ENCODE data around the gene ARHGEF12.

ARHGEF12 gene

GRCh38 chr11:120335908-120336640, at the start of gene ARHGEF12:
Gene ARHGEF12, plus strand, starts transcription at chr11:120336413. Its CDS starts 831 bp downstream, at chr11:120337244.
- H3K4me3 ChIP-seq (ENCODE audit: low read depth in 1 of 2, low read length in 2 of 2): peak within 1 kb of the TSS; percentile 90 to 99
- H3K4me1 ChIP-seq (ENCODE audit: control insufficient read depth in 1 of 2, insufficient read depth in 2 of 2, low read length in 2 of 2): peaks cover 8 to 32% of the 10 kb centered on the region in 2 donors
- no peaks in the 10 kb centered on the region for H3K9me3 ChIP-seq (ENCODE audit: control insufficient read depth in 1 of 2, low read length in 2 of 2)
- H3K27ac ChIP-seq (ENCODE audit: low read length): peak within 1 kb of the TSS; percentile 97
- H3K36me3 ChIP-seq (ENCODE audit: control insufficient read depth in 1 of 2, insufficient read depth in 2 of 2, low read length in 2 of 2): peaks cover 0 to 22% of the 10 kb centered on the region in 2 donors
- H3K27me3 ChIP-seq (ENCODE audit: low read depth, low read length): no peaks in the 10 kb centered on the region

GRCh38 chr11:120288021-120288420, 48.2 kb upstream of the ARHGEF12 start:
- no peaks in the 10 kb centered on the region for H3K4me1 ChIP-seq (ENCODE audit: control insufficient read depth in 1 of 2, insufficient read depth in 2 of 2, low read length in 2 of 2)
- no peaks in the 10 kb centered on the region for H3K36me3 ChIP-seq (ENCODE audit: control insufficient read depth in 1 of 2, insufficient read depth in 2 of 2, low read length in 2 of 2)
- H3K27ac ChIP-seq (ENCODE audit: low read length): no peak overlapping the region
- no peaks in the 10 kb centered on the region for H3K9me3 ChIP-seq (ENCODE audit: control insufficient read depth in 1 of 2, low read length in 2 of 2)
- no peaks in the 10 kb centered on the region for H3K27me3 ChIP-seq (ENCODE audit: low read depth, low read length)
- H3K4me3 ChIP-seq (ENCODE audit: low read depth in 1 of 2, low read length in 2 of 2): no peak overlapping the region

GRCh38 chr11:120289426-120289825, 46.8 kb upstream of the ARHGEF12 start:
- Histone ChIP-seq H3K4me3 (ENCODE audit: low read depth in 1 of 2, low read length in 2 of 2) (no peak overlapping the region), H3K9me3 (ENCODE audit: control insufficient read depth in 1 of 2, low read length in 2 of 2) (no peaks in the 10 kb centered on the region), H3K4me1 (ENCODE audit: control insufficient read depth in 1 of 2, insufficient read depth in 2 of 2, low read length in 2 of 2) (no peaks in the 10 kb centered on the region), H3K36me3 (ENCODE audit: control insufficient read depth in 1 of 2, insufficient read depth in 2 of 2, low read length in 2 of 2) (no peaks in the 10 kb centered on the region), H3K27me3 (ENCODE audit: low read depth, low read length) (no peaks in the 10 kb centered on the region), H3K27ac (ENCODE audit: low read length) (no peak overlapping the region)

- H3K4me1 ChIP-seq (ENCODE audit: control insufficient read depth in 1 of 2, insufficient read depth in 2 of 2, low read length in 2 of 2): no peaks in the 10 kb centered on the region
- no peaks in the 10 kb centered on the region for H3K27me3 ChIP-seq (ENCODE audit: low read depth, low read length)
- H3K4me3 ChIP-seq (ENCODE audit: low read depth in 1 of 2, low read length in 2 of 2): no peak overlapping the region
- no peak overlapping the region for H3K27ac ChIP-seq (ENCODE audit: low read length)
- no peaks in the 10 kb centered on the region for H3K9me3 ChIP-seq (ENCODE audit: control insufficient read depth in 1 of 2, low read length in 2 of 2)
- H3K36me3 ChIP-seq (ENCODE audit: control insufficient read depth in 1 of 2, insufficient read depth in 2 of 2, low read length in 2 of 2): no peaks in the 10 kb centered on the region
These were observed 45.3 kb upstream of the ARHGEF12 start for GRCh38 chr11:120290956-120291355.

- Histone ChIP-seq H3K36me3 (ENCODE audit: control insufficient read depth in 1 of 2, insufficient read depth in 2 of 2, low read length in 2 of 2) (no peaks in the 10 kb centered on the region), H3K27me3 (ENCODE audit: low read depth, low read length) (no peaks in the 10 kb centered on the region), H3K4me1 (ENCODE audit: control insufficient read depth in 1 of 2, insufficient read depth in 2 of 2, low read length in 2 of 2) (no peaks in the 10 kb centered on the region), H3K27ac (ENCODE audit: low read length) (no peak overlapping the region), H3K4me3 (ENCODE audit: low read depth in 1 of 2, low read length in 2 of 2) (no peak overlapping the region), H3K9me3 (ENCODE audit: control insufficient read depth in 1 of 2, low read length in 2 of 2) (peaks cover 0 to 3% of the 10 kb centered on the region in 2 donors)
These were observed 43.0 kb upstream of the ARHGEF12 start for GRCh38 chr11:120293038-120293800.

- no peaks in the 10 kb centered on the region for H3K36me3 ChIP-seq (ENCODE audit: control insufficient read depth in 1 of 2, insufficient read depth in 2 of 2, low read length in 2 of 2)
- H3K9me3 ChIP-seq (ENCODE audit: control insufficient read depth in 1 of 2, low read length in 2 of 2): peaks cover 0 to 3% of the 10 kb centered on the region in 2 donors
- H3K27me3 ChIP-seq (ENCODE audit: low read depth, low read length): no peaks in the 10 kb centered on the region
- H3K4me3 ChIP-seq (ENCODE audit: low read depth in 1 of 2, low read length in 2 of 2): no peak overlapping the region
- H3K27ac ChIP-seq (ENCODE audit: low read length): no peak overlapping the region
- H3K4me1 ChIP-seq (ENCODE audit: control insufficient read depth in 1 of 2, insufficient read depth in 2 of 2, low read length in 2 of 2): no peaks in the 10 kb centered on the region
These were observed 42.1 kb upstream of the ARHGEF12 start for GRCh38 chr11:120294096-120294495.

GRCh38 chr11:120295099-120295498, 41.1 kb upstream of the ARHGEF12 start:
- no peak overlapping the region for H3K27ac ChIP-seq (ENCODE audit: low read length)
- H3K27me3 ChIP-seq (ENCODE audit: low read depth, low read length): no peaks in the 10 kb centered on the region
- H3K4me1 ChIP-seq (ENCODE audit: control insufficient read depth in 1 of 2, insufficient read depth in 2 of 2, low read length in 2 of 2): peaks cover 4 to 5% of the 10 kb centered on the region in 2 donors
- no peak overlapping the region for H3K4me3 ChIP-seq (ENCODE audit: low read depth in 1 of 2, low read length in 2 of 2)
- H3K9me3 ChIP-seq (ENCODE audit: control insufficient read depth in 1 of 2, low read length in 2 of 2): peaks cover 0 to 3% of the 10 kb centered on the region in 2 donors
- no peaks in the 10 kb centered on the region for H3K36me3 ChIP-seq (ENCODE audit: control insufficient read depth in 1 of 2, insufficient read depth in 2 of 2, low read length in 2 of 2)

GRCh38 chr11:120296554-120296953, 39.7 kb upstream of the ARHGEF12 start:
- H3K27ac ChIP-seq (ENCODE audit: low read length): no peak overlapping the region
- H3K4me3 ChIP-seq (ENCODE audit: low read depth in 1 of 2, low read length in 2 of 2): no peak overlapping the region
- H3K36me3 ChIP-seq (ENCODE audit: control insufficient read depth in 1 of 2, insufficient read depth in 2 of 2, low read length in 2 of 2): no peaks in the 10 kb centered on the region
- peaks cover 4 to 8% of the 10 kb centered on the region in 2 donors for H3K4me1 ChIP-seq (ENCODE audit: control insufficient read depth in 1 of 2, insufficient read depth in 2 of 2, low read length in 2 of 2)
- peaks cover 0 to 3% of the 10 kb centered on the region in 2 donors for H3K9me3 ChIP-seq (ENCODE audit: control insufficient read depth in 1 of 2, low read length in 2 of 2)
- H3K27me3 ChIP-seq (ENCODE audit: low read depth, low read length): no peaks in the 10 kb centered on the region

GRCh38 chr11:120298461-120298860, 37.8 kb upstream of the ARHGEF12 start:
- no peak overlapping the region for H3K27ac ChIP-seq (ENCODE audit: low read length)
- H3K4me3 ChIP-seq (ENCODE audit: low read depth in 1 of 2, low read length in 2 of 2): no peak overlapping the region
- H3K9me3 ChIP-seq (ENCODE audit: control insufficient read depth in 1 of 2, low read length in 2 of 2): peaks cover 0 to 3% of the 10 kb centered on the region in 2 donors
- no peaks in the 10 kb centered on the region for H3K27me3 ChIP-seq (ENCODE audit: low read depth, low read length)
- no peaks in the 10 kb centered on the region for H3K36me3 ChIP-seq (ENCODE audit: control insufficient read depth in 1 of 2, insufficient read depth in 2 of 2, low read length in 2 of 2)
- peaks cover 4 to 8% of the 10 kb centered on the region in 2 donors for H3K4me1 ChIP-seq (ENCODE audit: control insufficient read depth in 1 of 2, insufficient read depth in 2 of 2, low read length in 2 of 2)

- H3K27me3 ChIP-seq (ENCODE audit: low read depth, low read length): no peaks in the 10 kb centered on the region
- H3K27ac ChIP-seq (ENCODE audit: low read length): no peak overlapping the region
- H3K36me3 ChIP-seq (ENCODE audit: control insufficient read depth in 1 of 2, insufficient read depth in 2 of 2, low read length in 2 of 2): no peaks in the 10 kb centered on the region
- H3K4me3 ChIP-seq (ENCODE audit: low read depth in 1 of 2, low read length in 2 of 2): no peak overlapping the region
- H3K9me3 ChIP-seq (ENCODE audit: control insufficient read depth in 1 of 2, low read length in 2 of 2): no peaks in the 10 kb centered on the region
- peaks cover 4 to 8% of the 10 kb centered on the region in 2 donors for H3K4me1 ChIP-seq (ENCODE audit: control insufficient read depth in 1 of 2, insufficient read depth in 2 of 2, low read length in 2 of 2)
These were observed 34.0 kb upstream of the ARHGEF12 start for GRCh38 chr11:120302001-120302805.

Data from muscle layer of duodenum (tissue), 2 donors.